ENCODE data around the gene GPR141. TPM values are rescaled to one million over a fixed set of nuclear protein-coding genes. Genes with fewer than 3 reads are reported as not detected.

Gene GPR141, protein sequence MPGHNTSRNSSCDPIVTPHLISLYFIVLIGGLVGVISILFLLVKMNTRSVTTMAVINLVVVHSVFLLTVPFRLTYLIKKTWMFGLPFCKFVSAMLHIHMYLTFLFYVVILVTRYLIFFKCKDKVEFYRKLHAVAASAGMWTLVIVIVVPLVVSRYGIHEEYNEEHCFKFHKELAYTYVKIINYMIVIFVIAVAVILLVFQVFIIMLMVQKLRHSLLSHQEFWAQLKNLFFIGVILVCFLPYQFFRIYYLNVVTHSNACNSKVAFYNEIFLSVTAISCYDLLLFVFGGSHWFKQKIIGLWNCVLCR
- total RNA-seq (1 to 10 TPM in 2 of 5 donors, under 1 TPM in 3; 0.25 to 6.3 (median 0.92) TPM), total RNA-seq (0 to 5.4 (median 0.65) reads per million in 29 experiments)
- total RNA-seq (2013): 7.1 TPM

DNA sequence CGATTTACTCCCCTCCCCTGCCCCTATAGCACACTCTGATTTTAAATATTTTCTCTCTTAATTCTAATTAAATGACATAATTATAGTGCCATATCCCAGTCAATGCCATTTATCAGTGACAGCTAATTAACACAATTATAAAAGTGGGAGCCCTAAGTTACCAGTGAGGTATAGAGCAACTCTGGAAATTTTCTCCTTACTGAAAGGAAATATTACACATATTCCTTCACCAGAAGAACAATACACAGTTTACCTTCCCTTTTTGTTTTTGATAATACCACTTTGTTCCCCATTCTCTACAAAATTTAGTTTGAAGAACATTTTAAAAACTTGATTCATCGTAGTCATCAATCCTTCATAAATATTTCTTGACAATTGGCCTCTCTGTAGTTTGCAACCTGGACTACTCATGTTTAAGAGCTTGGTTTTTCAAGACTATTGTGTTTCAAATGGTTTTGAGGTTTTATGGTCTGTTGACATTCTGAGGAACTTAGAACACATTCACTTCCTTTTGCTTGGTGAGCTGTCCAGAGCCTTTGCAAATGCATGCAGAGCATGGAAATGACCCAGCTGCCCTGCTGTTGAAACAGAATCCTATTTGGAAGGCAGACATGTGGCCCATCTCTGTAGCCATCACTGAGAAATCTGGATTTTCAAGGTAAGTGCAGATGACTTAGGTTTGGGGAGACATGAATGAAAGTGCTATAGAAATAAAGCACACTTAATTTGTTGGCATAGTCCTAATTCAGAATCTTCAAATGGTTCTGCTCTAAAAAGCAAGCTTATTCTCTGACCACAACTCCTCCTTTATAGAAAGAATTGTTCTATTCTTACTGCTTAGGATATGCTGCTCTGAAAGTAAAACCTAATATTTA is at the start of gene GPR141:
Gene GPR141 (plus strand): TSS at position 521 of the 875 bp plus-strand sequence. CDS start 56,628 bp downstream, outside the sequence.
- H3K9me3 Mint-ChIP-seq: no peaks in the 10 kb centered on the region
- no peaks in the 10 kb centered on the region for H3K9me3 ChIP-seq
- WGBS (ENCODE audit: insufficient coverage): no CpG with 5 or more reads among the region's 2 CpGs
- ChIA-PET POLR2A (no interaction called here), CTCF (no interaction called here)
- peak within 1 kb of the TSS in 1 of 2 donors; percentile 23 for H3K27ac Mint-ChIP-seq
- peaks cover 0 to 6% (median 4%) of the 10 kb centered on the region in 3 donors for H3K4me1 Mint-ChIP-seq
- H3K36me3 ChIP-seq (ENCODE audit: control insufficient read depth in 2 of 2, extremely low read depth in 1 of 2, insufficient read depth in 1 of 2, low read length in 1 of 2): no peaks in the 10 kb centered on the region
- peaks cover 0 to 2% of the 10 kb centered on the region in 2 experiments for H3K4me1 ChIP-seq (ENCODE audit: control insufficient read depth in 1 of 2, extremely low read depth in 1 of 2, insufficient read depth in 2 of 2, low read length in 2 of 2)
- ATAC-seq (replicated peaks in 1 of 4) (no peak), DNase-seq (no peak)
- no peak within 1 kb of the TSS for H3K27ac ChIP-seq (ENCODE audit: low read length)
- peaks cover 10 to 14% of the 10 kb centered on the region in 2 donors for H3K27me3 Mint-ChIP-seq
- H3K4me3 Mint-ChIP-seq: peak within 1 kb of the TSS in 1 of 3 donors; percentile 50
- no peaks in the 10 kb centered on the region for H3K27me3 ChIP-seq (replicated peaks in 1 of 2; ENCODE audit: control insufficient read depth in 2 of 2, extremely low read depth in 1 of 2, insufficient read depth in 2 of 2, low read length in 1 of 2)
- no peaks in the 10 kb centered on the region for H3K36me3 Mint-ChIP-seq
- H3K4me3 ChIP-seq (ENCODE audit: control insufficient read depth in 1 of 2, extremely low read depth in 1 of 2, low read length in 1 of 2): no peak within 1 kb of the TSS

DNA sequence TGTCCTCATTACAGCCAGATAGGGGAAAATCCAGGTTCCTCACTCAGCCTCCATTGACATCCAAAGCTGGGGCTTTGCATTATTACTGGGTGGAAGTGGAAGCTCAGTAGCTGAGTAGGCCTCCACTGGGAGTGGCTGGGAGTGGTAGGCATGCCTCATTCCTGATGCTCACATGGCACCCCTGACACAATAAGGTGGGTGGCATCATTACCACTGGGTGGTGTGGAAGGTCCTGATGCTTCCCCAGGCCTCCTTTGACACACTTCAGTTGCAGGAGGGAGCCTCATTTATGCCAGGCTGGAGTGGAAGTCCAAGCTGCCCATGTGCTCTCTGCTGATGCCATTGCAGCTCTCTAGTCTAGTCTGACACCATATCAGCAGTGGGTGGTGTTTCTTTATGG is 48.2 kb upstream of the GPR141 start:
- no peak overlapping the region for H3K4me3 Mint-ChIP-seq
- H3K9me3 ChIP-seq: no peaks in the 10 kb centered on the region

DNA sequence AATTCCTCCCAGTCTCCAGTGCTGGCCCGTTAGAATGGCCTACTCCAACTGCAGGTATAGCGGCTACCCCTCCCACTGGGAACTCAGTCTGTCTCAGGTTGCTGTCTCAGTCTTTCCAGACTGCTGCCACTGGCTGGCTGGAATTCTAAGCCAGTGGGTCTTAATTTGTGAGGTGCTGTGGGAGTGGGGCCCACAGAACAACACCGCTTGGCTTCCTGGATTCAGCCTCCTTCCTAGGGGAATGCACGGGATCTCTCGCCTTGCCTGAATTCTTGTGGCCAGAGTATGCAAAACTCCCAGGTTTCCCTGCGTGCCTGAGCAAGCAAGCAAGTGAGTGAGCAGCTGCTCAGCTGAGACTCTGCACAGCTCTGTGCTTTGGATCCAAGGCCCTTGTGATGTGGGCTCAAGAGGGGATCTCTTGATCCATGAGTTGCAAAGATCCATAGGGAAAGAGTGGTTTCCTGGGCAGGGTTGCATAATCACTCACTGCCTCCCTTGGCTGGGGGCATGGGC is 41.5 kb upstream of the GPR141 start:
- DNase-seq (no peak), ATAC-seq (replicated peaks in 1 of 4) (no peak)
- Mint-ChIP-seq H3K27me3 (peaks cover 17 to 35% of the 10 kb centered on the region in 2 donors), H3K4me1 (peaks cover 0 to 2% (median 0%) of the 10 kb centered on the region in 3 donors), H3K36me3 (peaks cover 4% of the 10 kb centered on the region), H3K9me3 (peaks cover 0 to 9% (median 6%) of the 10 kb centered on the region in 3 donors), H3K27ac (no peak overlapping the region), H3K4me3 (no peak overlapping the region)
- Histone ChIP-seq H3K36me3 (ENCODE audit: control insufficient read depth in 2 of 2, extremely low read depth in 1 of 2, insufficient read depth in 1 of 2, low read length in 1 of 2) (no peaks in the 10 kb centered on the region), H3K27ac (ENCODE audit: low read length) (no peak overlapping the region), H3K27me3 (replicated peaks in 1 of 2; ENCODE audit: control insufficient read depth in 2 of 2, extremely low read depth in 1 of 2, insufficient read depth in 2 of 2, low read length in 1 of 2) (peaks cover 0 to 4% of the 10 kb centered on the region in 2 experiments), H3K9me3 (no peaks in the 10 kb centered on the region), H3K4me1 (ENCODE audit: control insufficient read depth in 1 of 2, extremely low read depth in 1 of 2, insufficient read depth in 2 of 2, low read length in 2 of 2) (no peaks in the 10 kb centered on the region), H3K4me3 (ENCODE audit: control insufficient read depth in 1 of 2, extremely low read depth in 1 of 2, low read length in 1 of 2) (no peak overlapping the region)
- ChIA-PET POLR2A (no interaction called here), CTCF (no interaction called here)
- 90% methylated on average over 4 of the region's 6 CpGs for WGBS (ENCODE audit: insufficient coverage)

More for the DNA sequence above, 48.2 kb upstream of the GPR141 start:
- H3K36me3 ChIP-seq (ENCODE audit: control insufficient read depth in 2 of 2, extremely low read depth in 1 of 2, insufficient read depth in 1 of 2, low read length in 1 of 2): no peaks in the 10 kb centered on the region
- no peaks in the 10 kb centered on the region for H3K4me1 ChIP-seq (ENCODE audit: control insufficient read depth in 1 of 2, extremely low read depth in 1 of 2, insufficient read depth in 2 of 2, low read length in 2 of 2)
- H3K4me3 ChIP-seq (ENCODE audit: control insufficient read depth in 1 of 2, extremely low read depth in 1 of 2, low read length in 1 of 2): no peak overlapping the region
- ATAC-seq (replicated peaks in 1 of 4) (no peak), DNase-seq (no peak)
- ChIA-PET CTCF (no interaction called here), POLR2A (no interaction called here)
- H3K27me3 ChIP-seq (replicated peaks in 1 of 2; ENCODE audit: control insufficient read depth in 2 of 2, extremely low read depth in 1 of 2, insufficient read depth in 2 of 2, low read length in 1 of 2): peaks cover 0 to 5% of the 10 kb centered on the region in 2 experiments
- no peak overlapping the region for H3K27ac ChIP-seq (ENCODE audit: low read length)
- Mint-ChIP-seq H3K27me3 (peaks cover 19 to 24% of the 10 kb centered on the region in 2 donors), H3K27ac (no peak overlapping the region), H3K4me1 (no peaks in the 10 kb centered on the region), H3K36me3 (peaks cover 7% of the 10 kb centered on the region), H3K9me3 (peaks cover 5 to 27% (median 9%) of the 10 kb centered on the region in 3 donors)

DNA sequence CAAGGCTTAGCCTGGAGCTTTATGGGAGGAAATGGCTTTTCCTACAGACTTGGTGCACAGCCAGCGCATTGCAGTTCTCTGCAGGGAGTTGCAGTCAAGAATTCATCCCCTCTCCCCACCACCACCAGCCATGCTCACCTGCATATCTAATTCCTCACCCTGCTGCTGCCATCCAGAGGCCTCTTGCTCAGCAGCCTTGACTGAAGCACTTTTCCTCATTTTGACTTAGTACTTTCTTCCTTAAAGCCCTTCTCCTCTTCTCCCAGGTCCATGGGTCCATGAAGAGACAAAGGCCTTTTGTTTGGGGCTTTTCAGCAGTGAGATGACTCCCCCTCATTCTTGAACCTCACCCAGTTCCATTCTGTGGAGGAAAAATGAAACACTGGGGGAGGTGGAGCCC is 39.7 kb upstream of the GPR141 start:
- Histone ChIP-seq H3K27ac (ENCODE audit: low read length) (no peak overlapping the region), H3K36me3 (ENCODE audit: control insufficient read depth in 2 of 2, extremely low read depth in 1 of 2, insufficient read depth in 1 of 2, low read length in 1 of 2) (no peaks in the 10 kb centered on the region), H3K9me3 (no peaks in the 10 kb centered on the region), H3K4me1 (ENCODE audit: control insufficient read depth in 1 of 2, extremely low read depth in 1 of 2, insufficient read depth in 2 of 2, low read length in 2 of 2) (no peaks in the 10 kb centered on the region), H3K27me3 (replicated peaks in 1 of 2; ENCODE audit: control insufficient read depth in 2 of 2, extremely low read depth in 1 of 2, insufficient read depth in 2 of 2, low read length in 1 of 2) (peaks cover 0 to 4% of the 10 kb centered on the region in 2 experiments), H3K4me3 (ENCODE audit: control insufficient read depth in 1 of 2, extremely low read depth in 1 of 2, low read length in 1 of 2) (no peak overlapping the region)
- peaks cover 17 to 29% of the 10 kb centered on the region in 2 donors for H3K27me3 Mint-ChIP-seq
- no peak overlapping the region for H3K4me3 Mint-ChIP-seq
- H3K9me3 Mint-ChIP-seq: no peaks in the 10 kb centered on the region
- H3K27ac Mint-ChIP-seq: no peak overlapping the region
- DNase-seq (no peak), ATAC-seq (replicated peaks in 1 of 4) (no peak)
- no peaks in the 10 kb centered on the region for H3K36me3 Mint-ChIP-seq
- 100% methylated on average over 1 of the region's 1 CpG for WGBS (ENCODE audit: insufficient coverage)
- POLR2A ChIA-PET: no interaction called here
- H3K4me1 Mint-ChIP-seq: peaks cover 0 to 2% (median 0%) of the 10 kb centered on the region in 3 donors
- CTCF ChIA-PET: no interaction called here

DNA sequence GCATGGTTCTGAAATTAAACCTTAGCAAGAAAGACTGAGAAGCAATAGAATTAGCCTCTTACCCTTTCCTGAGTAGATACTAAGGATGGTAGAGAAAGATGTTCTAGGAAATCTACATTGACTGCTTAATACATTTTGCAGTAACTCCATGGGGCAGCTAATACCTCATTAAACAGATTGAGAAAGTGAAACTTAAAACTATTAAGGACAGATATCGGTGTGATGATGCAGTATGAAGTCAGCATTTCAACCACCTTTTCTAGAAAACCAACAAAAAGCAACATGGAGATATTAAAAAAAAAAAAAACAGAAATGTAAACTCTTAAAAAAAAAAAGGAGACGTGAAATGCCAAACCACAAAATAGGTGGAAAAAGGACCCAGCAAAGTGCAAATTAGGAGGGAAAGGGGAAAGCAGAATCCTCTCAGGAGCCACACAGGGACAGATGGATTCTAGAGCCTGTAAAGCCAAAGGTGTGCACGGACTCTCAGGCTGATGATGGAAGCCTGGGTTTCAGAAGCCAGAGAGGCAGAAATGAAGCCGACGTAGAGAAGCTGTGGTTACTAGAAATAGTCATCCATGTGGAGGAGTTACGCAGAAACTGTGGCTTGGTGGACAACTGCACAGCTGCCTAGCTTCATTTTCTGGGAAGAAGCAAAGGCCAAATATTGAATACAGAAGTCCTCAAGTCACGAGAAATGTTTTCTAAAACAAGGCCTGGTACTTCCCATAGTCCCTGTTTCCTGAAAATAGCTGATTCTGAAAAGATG is 38.1 kb upstream of the GPR141 start:
- DNase-seq: no peak
- Mint-ChIP-seq H3K27me3 (peaks cover 5 to 22% of the 10 kb centered on the region in 2 donors), H3K36me3 (no peaks in the 10 kb centered on the region), H3K4me3 (peak overlapping the region in 1 of 3 donors; percentile 39), H3K27ac (peak overlapping the region in 1 of 2 donors; percentile 13), H3K9me3 (no peaks in the 10 kb centered on the region), H3K4me1 (peaks cover 0 to 2% (median 0%) of the 10 kb centered on the region in 3 donors)
- H3K4me1 ChIP-seq (ENCODE audit: control insufficient read depth in 1 of 2, extremely low read depth in 1 of 2, insufficient read depth in 2 of 2, low read length in 2 of 2): no peaks in the 10 kb centered on the region
- ChIA-PET POLR2A (no interaction called here), CTCF (interaction anchor here in 1 of 2 donors (0.7 kb wide), 1 partner anchor 18 kb away, joined by 3 read pairs; no protein-coding TSS in a partner anchor)
- H3K9me3 ChIP-seq: no peaks in the 10 kb centered on the region
- no peak overlapping the region for H3K4me3 ChIP-seq (ENCODE audit: control insufficient read depth in 1 of 2, extremely low read depth in 1 of 2, low read length in 1 of 2)
- peak overlapping the region; percentile 40 for H3K27ac ChIP-seq (ENCODE audit: low read length)
- peaks cover 0 to 4% of the 10 kb centered on the region in 2 experiments for H3K27me3 ChIP-seq (replicated peaks in 1 of 2; ENCODE audit: control insufficient read depth in 2 of 2, extremely low read depth in 1 of 2, insufficient read depth in 2 of 2, low read length in 1 of 2)
- no peaks in the 10 kb centered on the region for H3K36me3 ChIP-seq (ENCODE audit: control insufficient read depth in 2 of 2, extremely low read depth in 1 of 2, insufficient read depth in 1 of 2, low read length in 1 of 2)
- WGBS (ENCODE audit: insufficient coverage): 44% methylated on average over 4 of the region's 7 CpGs
- no peak for ATAC-seq (replicated peaks in 1 of 4)

Data from T-cell (primary cell).